GM21717 (cell line): ENCODE measurements around the gene OR2C3.
"Not testable (repeated sequence)": the region's sequence is repeated elsewhere in the genome, so short reads cannot be mapped to it uniquely, and the experiment has no call there.

Source experiments
- ATAC-seq: cut with Tn5 transposase; IDR thresholded peaks from one replicate; pipeline ENCODE4 v1.9.1; 2021; ENCODE audit warnings: mild to moderate bottlenecking, moderate library complexity; ENCODE audit not compliant: unreplicated experiment

Gene OR2C3

DNA sequence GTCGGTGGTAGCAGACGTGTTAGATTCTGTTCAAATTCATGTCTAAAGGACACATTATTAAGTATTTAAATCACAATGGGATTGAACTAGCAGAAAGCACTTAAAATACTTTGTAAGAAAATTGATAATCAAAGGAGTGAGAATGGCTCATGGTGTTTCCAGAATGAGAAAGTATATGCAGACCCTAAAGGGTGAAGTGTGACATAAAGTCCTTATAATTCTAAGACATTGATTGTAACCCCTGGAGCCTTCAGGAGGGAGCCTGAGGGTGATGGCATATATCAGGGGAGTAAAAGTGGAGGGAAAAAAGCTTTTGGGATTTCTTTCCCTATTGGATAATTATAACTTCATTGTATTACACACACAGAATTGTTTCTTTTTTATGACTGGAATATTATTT, at the start of gene OR2C3:
TSS of gene OR2C3 (minus strand) at position 101 of the 400 bp plus-strand sequence. CDS start 3,929 bp downstream, outside the sequence.
- ATAC-seq: no peak

DNA sequence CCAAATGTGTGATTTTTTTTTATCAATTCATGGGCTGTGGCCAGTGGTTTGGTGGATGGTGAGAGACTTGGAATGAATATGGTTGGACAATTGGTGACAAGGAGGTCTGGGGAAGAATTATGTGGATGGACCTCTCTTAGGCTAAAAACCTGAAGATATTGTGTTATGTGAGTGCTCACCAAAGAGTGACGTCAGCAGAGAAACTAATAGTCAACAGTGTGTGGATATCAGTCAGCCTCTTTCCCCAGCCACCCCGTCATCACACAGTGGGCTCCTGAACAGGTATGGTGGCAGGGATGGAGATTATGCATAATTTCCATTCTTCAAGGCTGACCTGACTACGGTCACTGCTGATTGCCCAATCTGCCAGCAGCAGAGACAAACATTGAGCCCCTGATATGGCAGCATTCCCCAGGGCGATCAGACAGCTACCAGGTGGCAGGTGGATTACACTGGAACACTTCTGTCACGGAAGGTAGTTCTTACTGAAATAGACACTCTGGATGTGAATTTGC, 42.8 kb upstream of the OR2C3 start:
- ATAC-seq: no peak

DNA sequence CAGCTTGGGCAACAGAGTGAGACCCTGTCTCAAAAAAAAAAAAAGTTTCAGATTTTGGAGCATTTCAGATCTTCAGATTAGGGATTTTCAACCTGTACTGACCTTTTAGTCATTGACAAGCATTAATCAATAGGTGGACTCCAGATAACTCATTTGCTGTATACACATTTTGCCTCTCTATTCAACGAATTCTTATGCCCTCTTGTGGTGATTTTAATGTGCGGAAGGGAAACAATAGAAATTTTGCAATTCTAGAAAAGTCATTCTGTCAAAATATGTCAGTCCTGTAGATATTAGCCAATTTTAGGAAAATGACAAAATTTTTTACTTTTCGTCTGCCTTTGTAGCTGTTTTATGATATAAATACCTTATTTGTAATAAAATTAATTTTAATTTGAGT, 40.3 kb upstream of the OR2C3 start:
- no peak for ATAC-seq

DNA sequence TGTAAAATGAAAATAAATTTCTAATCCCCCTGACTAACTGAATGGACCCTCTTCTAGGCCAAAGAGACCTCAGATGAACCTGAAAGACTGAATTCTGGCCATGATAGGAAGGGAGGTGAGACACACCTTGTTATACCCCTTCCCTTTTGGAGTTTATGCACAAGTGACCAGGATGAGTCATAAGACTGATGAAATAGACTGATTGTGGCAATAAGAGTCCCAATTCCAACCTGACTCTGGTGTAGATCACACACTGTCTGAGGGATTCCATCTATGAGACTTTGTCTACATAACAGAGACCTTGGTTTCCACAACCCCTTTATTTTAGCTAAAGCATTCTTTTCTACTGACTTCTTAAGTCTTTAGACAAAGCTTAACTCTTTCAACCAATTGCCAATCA, 38.4 kb upstream of the OR2C3 start:
- no peak for ATAC-seq

DNA sequence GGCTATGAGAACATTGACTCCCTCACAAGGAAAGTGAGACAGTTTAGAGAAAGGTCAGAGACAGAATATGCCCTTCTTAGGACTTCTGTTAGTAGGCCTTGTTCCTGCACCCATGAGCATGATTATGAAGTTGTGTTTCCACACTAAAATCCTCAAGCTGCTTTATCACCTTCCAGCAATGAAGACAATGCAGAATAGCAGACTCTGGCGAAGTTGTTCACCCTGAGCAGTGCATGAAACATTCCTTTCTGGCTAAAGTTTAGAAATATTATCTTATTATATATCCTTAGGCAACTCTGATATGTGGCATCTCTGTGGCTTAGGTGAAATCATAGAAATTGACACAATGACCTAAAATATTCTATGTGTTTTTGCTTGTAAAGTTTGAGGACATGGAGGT, 38.0 kb upstream of the OR2C3 start:
- no peak for ATAC-seq

DNA sequence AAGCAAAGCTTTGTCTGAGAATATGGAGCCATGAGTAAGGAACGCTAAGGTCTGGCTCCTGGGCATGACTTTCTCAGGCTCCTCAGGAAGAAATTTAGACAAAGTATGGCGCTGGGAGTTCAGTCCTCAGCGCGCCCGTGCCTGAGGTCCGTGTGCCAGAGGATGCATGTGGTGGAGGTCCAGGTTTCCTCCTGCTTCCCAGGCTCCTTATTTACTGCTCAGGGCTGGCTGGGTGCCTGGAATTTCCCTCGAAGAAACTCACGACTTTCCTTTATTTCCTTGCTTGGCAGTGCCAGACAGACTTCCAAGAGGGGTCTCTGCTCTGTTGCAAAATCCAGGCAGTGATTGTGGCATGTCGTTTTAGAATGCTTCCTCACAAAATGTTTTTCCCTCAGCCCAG, 26.0 kb upstream of the OR2C3 start:
- ATAC-seq: no peak

DNA sequence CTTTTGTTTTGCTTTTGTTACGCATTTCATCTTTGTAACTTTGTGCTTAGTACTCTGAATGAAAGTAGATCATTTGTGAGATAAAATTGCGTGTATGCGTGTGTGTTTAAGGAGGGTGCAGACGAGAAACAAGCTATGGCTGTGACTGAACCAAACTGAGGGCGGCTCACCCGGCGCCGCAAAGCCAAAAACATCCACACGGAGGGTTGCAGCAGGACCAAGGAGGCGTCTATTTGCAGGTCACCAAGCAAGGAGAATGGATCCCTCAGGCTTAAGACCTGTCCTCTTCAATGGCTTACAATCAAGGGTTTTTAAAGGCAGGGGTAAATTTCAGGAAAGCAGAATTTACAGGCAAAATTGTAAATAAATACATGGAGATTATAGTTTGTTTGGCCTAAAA, 25.5 kb upstream of the OR2C3 start:
- no peak for ATAC-seq

DNA sequence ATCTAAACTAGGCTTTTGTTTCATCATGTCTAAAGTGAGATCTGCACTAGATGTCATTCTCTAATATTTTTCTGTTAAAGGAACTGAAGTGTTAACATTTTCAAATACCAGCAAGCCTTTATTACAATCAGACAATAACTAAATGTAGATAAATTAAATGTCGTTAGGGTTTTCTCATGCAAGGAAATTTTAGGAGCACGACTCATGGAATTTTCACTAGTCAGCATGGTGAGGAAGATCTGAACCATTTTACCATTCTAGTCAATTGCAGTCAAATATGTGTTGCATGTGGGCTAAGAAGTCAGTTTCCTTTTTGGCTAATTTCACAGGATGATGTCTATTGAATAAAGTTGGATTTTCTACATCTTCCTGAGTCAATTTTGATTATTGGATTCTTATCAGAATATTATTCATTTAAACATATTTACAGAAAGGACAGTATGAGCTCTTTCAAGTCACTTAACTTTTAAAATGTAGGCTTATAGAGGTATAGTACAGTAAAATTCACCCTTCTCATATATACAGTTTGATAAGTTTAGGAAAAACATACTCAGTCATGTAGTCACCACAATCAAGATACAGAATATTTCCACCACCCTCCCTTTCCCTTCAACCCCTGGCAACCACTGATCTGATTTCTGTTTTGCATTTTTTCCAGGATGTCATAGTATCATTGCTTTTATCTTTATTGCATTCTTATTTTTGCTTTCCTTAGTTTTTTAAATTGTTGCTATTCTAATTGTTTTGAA, 21.9 kb upstream of the OR2C3 start:
- no peak for ATAC-seq

DNA sequence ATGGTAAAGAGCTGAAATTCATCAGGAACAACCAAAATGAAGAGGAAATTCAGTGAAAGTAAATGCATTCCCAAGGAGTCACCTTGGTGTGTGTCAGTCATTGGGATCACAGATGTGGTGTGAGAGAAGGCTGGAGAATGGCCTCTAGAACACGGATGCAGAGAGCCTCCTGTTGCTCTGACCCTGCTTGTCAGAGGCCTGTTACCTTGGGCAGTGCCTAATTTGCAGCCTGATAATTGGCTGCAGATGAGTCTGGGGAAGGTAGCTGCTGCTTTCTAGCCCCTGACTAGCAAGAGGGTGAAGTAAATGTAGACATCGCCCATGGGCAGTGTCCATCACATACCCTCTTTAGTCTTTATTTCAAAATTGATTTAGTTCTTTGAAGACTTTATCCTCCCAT, 16.0 kb upstream of the OR2C3 start:
- no peak for ATAC-seq

DNA sequence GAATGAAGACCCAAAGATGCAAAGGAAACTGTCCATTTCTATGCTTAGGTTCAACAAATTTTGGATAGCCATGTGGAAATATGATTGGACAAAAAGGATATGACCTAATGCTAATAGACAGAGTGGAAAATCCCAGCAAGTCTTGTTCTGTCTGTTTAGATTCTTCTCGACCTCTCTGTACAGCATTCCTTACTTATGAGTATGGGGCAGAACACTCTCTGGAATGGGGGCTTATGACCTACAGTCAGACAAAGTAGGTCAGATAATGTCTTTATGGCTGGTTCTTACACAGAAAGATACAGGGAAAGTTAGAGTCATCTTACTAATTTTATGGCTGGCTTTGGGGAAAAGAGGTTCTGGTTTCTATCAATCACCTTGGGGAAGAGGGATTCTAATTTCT, 15.5 kb upstream of the OR2C3 start:
- no peak for ATAC-seq

DNA sequence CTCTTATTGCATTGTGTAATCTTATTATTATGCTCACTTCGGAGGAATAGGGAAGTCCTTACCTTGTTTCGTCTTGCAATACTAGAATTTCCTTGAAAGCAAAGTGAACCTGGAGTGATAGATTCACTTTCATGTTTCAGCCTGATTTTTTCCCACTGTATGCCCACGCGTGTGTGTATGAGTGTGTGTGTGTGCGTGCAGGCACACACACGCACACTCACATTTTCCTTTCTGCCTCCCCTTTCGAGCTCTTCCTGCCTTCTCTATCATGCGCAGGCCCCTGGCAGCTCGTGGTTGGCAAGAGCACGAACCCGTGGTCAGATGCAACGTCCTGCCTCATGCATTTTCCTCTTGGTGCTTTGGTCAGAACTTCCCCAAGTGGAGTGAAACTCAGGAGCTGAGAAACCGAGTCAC, 12.5 kb upstream of the OR2C3 start, which contains the start of gene GCSAML:
TSS of gene GCSAML (plus strand) at position 366 of the 414 bp plus-strand sequence. CDS start 58 bp downstream, outside the sequence.
- no peak for ATAC-seq

DNA sequence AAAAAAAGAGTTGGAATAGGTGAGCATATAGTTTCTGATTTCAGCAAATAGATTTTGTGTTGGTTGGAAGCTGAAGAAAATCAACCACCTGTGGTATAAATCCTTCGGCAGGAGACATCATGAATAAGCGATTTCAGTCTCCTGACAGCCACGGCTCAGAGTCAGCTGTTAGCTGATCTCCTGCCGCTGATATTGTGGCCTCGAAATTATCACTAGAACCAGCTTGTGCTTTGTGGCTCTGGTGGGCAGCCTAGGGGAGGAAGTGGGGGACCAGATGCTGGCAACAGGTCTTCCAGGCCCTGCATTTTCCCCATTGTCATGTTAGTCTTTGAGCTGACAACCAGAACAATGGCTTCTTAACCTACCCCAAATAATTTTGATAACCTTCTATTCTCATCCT, 11.9 kb upstream of the OR2C3 start:
- no peak for ATAC-seq

DNA sequence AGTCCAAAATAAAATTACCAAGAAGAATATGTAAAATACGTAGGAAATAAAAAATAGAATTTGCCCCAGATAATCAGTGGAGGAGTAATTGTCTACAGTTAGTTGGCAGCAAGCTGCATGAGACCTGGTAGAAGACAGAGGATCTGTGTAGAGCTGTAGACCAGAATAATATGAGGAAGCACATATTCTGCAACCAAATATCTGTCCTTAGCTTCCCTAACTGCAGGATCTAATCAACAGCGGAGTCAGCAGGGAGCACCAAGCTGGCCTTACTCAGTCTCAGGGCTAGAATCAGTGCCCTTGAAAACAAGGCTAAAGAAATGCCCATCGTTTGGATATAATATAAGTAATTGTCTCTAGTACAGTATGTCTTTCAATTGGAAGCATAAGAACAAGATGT, 6.6 kb upstream of the OR2C3 start:
- ATAC-seq: no peak

DNA sequence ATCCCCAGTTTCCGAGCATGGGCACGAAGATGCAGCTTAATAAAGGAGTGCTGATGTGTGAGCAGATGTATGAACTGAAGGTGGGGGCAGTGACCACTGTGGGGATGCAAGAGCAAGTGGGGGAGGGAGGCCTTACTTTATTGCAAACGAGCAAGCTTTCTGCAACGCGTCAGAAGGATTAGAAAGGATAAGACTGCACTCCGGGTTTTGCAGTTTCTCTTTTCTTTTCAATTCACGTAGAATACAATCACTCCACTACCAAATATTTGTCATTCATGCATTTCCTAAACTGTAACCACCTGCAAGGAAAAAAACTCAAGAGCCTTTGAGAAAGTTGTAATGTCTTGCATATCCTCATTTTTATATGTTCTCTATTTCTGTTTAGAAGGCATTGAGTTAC, 4.3 kb upstream of the OR2C3 start:
- ATAC-seq: no peak

DNA sequence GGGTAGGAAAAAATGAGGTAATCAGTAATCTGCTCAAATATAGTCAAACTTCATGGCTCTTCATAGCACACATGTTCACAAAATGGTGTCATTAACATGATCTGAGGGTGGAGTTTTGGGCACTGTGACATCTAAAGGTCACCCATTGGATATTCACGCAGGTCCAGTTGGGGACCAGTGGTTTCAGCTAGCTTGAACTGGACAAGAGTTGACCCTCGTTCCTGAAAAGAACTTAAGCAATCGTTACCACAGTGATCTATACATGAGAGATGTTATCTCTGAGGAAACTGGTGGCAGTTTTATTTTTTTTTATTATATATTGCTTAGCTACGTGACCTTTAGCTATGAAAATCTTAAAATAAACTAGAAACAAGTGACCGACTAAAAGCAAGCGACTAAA, 3.0 kb upstream of the OR2C3 start:
- no peak for ATAC-seq

DNA sequence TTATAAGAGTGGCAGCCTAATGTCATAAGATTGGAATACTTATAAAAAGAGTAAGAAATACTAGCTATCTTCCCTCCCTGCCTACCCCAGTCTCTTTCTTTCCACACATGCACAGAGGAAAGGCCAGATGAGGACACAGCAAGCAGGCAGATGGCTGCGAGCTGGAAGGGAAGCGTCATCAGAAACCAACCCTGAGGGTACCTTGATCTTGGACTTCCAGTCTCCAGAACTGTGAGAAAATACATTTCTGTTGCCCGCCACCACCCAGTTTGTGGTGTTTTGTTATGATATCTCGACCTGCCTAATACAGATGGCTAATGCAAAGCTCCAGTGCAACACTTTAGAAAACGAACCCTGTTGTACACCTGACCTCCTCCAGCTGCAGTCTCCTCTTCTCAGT, 2.3 kb upstream of the OR2C3 start:
- no peak for ATAC-seq

DNA sequence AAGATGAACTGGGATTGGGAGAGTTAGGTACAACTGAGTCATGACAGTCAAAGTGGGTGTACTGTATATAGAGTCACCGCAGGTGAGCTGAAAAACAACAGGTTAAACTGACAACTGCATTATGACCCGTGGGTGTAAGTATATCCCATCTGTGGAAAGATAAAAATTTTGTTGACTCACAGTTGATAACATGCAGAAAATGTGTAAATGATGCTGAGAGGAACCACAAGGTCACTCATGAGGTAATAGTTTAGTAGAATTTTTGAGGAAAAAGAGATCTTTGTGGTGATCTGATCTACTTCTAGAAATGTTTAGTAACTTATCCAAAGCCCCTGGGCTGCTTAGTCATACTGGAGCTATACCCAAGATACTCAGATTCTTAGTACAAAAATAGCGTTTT, 838 bp downstream of the OR2C3 start:
- ATAC-seq: no peak

DNA sequence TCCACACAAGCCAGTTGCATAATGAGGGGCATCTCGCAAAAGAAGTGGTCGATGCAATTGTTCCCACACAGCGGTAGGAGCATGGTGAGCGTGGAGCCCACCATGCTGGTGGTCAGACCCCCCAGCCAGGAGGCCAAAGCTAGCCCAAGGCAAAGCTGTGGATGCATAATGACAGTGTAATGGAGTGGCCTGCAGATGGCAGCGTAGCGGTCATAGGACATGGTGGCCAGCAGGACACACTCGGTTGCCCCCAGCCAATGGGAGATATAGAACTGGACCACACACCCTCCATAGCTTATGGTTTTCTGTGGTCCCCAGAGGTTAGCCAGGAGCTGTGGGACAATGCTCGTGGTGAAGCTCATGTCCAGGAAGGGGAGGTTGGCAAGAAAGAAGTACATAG, 4.3 kb downstream of the OR2C3 start:
- no peak for ATAC-seq

DNA sequence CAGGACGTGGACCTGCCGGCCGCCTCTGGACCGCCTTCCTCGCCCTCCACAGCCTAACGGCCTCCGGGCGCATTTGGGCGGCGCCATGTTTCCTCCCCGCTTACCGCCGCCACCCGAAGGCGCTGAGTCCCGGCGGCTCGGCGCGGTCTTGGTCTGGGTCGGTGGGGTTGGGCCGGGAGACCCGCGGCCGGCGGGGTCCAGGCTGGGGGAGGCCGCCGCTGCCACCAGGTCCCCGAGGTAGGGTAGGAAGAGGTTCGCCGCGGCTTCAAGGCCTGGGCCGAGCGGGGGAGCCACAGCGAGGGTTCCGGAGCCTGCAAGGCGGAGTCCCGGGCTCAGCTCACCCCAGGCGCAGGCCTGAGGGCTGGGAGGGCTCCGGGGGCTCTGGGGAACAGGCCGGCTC, 5.5 kb downstream of the OR2C3 start:
- no peak for ATAC-seq

DNA sequence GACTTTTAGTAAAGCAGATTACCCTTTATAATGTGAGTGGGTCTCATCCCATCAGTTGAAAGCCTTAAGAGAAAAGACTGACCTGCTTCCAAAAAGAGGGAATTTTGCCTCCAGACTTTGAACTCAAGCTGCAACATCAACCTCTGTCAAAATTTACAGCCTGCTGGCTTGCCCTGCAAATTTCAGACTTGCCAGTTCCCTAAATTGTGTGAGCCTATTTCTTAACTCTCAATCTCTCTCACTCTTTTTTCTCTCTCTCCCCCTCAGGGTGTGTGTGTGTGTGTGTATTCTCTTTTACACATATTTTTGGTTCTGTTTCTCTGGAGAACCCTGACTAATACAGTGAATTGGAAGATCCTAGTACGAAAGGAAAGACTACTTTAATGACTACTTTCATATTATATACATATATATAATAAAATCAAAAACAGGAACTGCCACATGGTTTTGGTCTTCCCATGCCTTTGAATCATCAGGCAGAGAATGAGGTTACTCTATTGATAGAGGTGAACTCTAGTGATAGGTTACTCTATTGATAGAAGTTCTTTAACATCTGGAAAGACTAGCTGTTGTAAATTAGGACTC, 6.4 kb downstream of the OR2C3 start:
- ATAC-seq: no peak

DNA sequence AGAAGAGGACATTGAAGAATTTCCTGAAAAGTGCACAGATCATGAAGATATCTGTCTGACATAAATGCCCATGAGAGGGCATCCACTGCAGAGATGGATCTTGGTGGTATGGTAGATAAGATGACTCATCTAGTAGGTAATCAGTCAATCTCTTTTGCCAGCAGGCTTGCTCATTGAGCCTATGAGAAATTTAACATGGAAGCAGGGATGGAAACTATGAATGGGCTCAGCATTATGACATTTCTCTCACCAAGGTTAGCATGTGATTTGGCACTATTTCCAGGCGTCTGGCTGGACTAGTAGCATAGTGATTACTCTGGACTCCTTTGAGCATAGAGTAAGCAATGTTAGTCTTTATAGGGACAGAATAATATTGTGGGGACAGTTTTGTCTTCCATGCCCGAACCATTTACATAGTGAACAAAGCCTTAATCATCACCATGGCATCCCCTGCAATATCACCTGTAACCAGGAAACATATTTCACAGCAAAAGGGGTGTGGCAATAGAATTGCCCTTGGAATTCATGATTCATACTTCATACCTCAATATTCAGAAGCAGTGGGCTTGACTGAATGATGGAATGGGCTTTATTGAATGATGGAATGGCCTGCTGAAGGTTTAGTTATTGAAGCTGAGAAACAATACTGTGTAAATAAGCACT, 7.3 kb downstream of the OR2C3 start:
- no peak for ATAC-seq

DNA sequence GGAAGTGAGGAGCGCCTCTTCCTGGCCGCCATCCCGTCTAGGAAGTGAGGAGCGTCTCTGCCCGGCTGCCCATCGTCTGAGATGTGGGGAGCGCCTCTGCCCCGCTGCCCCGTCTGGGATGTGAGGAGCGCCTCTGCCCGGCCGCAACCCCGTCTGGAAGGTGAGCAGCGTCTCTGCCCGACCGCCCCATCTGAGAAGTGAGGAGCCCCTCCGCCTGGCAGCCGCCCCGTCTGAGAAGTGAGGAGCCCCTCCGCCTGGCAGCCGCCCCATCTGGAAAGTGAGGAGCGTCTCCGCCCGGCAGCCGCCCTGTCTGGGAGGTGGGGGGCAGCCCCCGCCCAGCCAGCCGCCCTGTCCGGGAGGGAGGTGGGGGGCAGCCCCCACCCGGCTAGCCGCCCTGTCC, 14.4 kb downstream of the OR2C3 start:
- ATAC-seq: not testable (repeated sequence)
